ENCODE data around the gene MYO18A.

The MYO18A gene

DNA sequence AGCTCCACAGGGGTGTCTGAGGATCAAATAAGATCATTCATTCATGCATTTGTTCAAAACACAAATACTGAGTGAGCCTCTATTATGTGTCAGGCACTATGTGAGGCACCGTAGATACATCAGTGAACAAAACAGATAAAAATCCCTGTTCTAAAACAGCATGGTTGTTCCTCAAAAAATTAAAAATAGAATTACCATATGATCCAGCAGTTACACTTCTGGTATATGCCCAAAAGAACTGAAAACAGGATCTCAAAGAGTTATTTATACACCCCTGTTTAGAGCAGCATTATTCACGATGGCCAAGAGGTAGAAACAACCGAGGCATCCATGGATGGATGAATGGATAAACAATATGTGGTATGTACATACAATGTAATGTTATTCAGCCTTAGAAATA is 121.8 kb downstream of the MYO18A start:
- DNase-seq (ENCODE audit: low read depth in 2 of 2) = no peak

- no peak for DNase-seq (ENCODE audit: low read depth in 2 of 2)
Measured at GRCh38 chr17:29057361-29057760, 122.8 kb downstream of the MYO18A start.

DNA sequence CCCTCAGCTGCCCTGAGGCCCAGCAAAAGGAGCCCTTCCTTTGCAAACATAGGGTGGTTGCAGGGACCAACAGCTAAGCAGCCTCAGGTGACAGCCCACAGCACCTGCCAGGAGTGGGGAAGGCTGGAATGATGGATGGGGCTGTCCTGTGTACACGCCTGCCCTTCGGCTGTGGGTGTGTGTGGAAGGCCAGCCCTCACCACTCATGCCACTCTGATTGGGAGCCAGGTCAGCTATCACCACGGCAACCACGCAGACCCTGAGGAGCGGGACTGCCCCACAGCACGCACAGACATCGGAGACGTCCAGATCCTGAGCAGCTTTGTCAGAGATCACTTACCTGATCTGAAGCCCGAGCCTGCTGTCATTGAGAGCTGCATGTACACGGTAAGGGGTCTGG is 125.4 kb downstream of the MYO18A start:
- no peak for DNase-seq (ENCODE audit: low read depth in 2 of 2)

DNA sequence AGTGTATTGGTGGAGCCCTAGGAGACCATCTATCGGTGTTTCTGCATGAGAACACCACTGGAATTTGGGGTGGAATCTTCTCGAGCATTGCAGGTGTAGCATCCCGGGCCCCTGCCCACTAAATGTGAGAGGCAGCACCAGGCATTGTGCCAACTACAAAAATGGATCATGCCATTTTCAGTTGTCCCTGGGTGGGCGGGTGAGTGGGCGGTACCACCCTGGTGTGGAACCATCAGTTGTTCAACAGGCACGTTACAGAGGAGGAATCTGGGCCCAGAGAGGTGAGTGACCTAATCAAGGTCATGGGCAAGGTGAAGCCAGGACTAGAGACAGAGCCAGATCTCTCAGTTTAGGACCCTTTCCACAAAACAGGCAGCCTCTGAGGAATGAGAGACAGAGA is 128.5 kb downstream of the MYO18A start:
- DNase-seq (ENCODE audit: low read depth in 2 of 2) = no peak

DNA sequence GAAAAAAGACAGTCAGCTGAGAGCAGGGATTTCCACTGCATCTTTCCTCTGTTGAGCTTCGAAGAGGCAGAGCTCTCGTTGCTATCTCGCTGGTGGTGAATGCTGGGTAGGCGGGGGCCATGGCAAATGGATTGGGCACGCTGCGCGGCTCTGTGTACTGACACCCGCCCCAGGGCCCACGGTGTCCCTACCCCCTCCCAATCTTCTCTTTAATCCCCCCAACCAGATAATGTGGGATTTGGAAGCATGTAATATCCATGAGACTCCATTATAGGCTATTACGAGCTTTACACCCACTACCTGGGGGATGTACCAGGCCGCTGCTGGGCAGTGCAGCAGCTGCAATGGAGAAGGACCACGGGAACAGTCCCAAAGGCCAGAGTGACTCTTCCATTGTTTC is 129.0 kb downstream of the MYO18A start:
- no peak for DNase-seq (ENCODE audit: low read depth in 2 of 2)

DNA sequence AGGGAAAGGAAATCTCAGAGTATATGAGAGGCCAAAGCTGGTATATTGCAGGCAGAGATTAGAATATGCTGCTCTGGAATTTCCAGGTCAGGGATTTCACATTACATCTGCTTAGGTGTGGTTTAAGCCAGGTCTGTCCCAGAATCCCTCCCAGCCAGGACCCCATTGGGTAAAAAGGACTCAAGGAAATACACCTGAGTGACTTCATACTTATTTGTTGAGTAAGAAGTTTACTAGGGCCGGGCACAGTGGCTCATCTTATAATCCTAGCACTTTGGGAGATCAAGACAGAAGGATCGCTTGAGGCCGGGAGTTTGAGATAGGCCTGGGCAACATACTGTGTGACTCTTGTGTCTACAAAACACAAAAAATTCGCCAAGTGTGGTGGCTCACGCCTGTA is 130.0 kb downstream of the MYO18A start:
- DNase-seq (ENCODE audit: low read depth in 2 of 2) = no peak

DNA sequence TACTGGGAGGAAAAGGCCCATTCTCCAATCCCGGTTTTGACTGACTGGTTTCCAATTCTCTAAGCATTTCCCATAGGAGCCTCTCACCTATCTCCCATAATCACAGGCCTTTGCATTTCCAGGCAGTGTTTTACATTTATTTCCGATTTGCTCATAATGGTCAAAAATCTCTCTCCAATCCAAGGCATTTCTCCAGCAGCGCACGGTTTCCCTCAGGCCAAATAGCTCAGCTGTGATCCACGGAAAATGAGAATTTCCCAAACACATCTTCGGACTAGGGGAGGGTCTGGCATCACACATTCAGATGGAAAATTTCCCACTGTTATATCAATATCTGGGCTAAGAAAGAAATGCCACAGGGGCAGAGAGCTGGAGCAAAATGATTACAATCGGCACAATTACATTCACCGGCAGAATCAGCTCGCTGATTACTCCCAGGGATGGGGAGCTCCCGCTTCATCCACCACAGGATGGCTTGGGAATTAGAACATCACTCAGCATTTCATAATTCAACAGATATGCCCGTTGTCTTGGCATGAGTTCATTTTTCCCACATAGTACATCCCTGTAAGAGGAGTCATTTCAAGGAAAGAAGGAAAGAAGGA is 130.6 kb downstream of the MYO18A start:
- no peak for DNase-seq (ENCODE audit: low read depth in 2 of 2)

DNA sequence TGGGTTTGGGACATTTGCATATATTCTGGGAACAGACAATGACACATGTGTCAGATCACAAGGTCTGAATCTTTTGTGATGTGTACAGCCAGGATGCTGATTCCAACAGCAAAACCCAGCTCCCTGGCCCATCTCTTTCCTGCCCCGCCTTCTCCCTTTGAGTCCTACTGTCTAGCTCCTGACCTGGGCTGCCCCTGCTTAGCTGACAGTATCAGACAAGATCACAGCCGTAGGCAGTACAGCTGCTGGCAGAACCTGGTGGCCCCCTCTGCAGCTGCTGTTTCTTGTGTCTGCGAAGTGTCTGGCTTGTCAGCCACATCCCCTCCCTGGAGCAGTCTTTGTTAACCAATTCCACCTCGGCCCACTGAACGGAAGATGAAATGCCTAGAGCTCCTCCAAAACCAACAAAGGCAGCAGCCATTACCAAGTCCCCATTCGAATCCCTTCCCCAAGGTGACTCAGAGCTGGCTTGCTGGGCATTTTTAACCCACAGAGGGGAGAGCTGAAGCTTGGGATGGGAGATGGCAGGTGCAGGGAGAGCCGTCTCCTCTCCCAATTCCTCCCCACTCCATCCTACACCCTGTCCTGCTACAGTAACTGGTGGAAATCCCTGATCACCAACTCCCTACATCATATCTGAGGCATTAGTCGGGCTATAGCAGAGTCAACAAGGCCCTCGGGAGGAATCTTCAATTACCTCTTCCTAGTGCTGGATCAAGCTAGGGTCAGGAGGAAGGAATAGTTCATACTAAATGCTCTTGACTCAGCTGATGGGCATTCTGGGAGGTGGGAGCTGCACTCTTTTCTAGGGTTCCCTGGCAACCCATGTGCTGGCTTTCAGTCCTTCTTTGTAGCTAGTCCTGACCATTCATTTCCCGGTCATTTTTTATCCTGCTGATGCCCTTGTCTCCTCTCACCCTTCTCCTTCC is 131.5 kb downstream of the MYO18A start:
- no peak for DNase-seq (ENCODE audit: low read depth in 2 of 2)

DNA sequence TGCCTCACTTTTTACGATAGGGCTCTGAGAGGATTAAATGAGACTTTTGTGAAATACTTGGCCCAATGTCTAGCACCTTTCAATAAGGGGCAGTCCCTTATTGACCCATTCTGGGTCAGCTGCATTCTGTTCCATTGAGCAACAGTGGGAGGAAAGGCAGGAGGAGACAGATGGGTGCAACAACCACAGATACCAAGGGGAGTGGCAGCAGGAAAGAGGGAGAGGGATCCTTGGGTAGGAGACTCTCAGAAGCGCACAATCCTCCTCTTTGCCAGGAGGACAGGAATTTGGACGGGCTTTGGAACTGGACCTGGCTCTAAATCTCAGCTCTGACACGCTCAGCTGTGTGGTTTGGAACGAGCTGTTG is 133.7 kb downstream of the MYO18A start:
- DNase-seq (ENCODE audit: low read depth in 2 of 2) = no peak

DNA sequence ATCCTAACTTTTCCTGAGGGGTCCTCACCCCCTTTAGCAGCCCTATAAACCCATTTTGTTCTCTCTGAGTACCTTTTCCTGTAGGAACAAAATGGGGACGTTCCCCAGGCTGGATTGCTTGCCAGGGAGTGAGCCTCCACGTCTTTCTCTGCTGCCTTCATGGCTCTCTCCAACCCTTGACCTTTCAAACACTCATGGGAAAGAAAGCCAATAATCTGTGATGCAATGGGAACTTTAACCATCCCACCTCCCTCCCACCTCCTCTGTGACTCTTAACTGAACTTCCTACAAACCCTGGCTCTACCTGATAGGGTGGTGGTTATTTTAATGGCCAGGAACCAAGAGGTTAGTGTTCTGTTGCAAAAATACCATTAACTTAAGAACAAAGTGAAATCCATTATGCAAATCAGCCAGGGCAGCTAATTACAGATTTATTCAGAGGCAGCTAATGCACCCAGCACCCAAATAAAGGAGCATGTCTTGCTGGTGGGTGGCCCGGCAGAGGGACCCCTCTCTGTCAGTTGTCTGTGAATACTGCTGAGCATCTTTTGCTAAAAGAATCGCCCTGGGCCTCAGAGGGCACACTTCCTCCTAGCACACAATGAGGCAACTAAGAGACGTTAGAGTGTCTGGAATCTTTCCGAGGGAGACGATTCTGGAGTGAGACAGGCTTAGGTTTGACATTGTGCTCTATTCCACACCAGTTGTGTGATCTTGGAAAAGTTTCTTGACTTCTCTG is 134.3 kb downstream of the MYO18A start:
- no peak for DNase-seq (ENCODE audit: low read depth in 2 of 2)

DNA sequence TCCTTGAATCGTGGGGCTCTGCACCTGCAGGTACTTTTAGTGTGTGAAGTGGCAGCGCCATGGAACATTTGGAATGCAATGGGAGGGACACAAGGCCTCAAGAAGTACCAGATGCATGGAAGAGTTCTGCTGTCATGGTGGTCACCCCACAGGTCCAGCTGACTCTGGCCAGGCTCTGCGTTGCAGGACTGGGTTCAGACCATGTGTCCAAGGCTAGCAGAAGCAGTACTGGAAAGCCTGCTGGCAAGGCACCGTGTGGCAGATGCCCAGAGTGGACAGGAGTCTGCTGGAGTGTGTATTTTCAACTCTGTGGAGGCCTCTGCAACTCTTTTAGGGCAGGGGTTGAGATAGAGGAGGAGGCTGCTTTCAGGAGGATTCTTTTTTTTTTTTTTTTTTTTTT is 135.2 kb downstream of the MYO18A start:
- no peak for DNase-seq (ENCODE audit: low read depth in 2 of 2)

- no peak for DNase-seq (ENCODE audit: low read depth in 2 of 2)
Measured at GRCh38 chr17:29043539-29044145, 136.6 kb downstream of the MYO18A start.

DNA sequence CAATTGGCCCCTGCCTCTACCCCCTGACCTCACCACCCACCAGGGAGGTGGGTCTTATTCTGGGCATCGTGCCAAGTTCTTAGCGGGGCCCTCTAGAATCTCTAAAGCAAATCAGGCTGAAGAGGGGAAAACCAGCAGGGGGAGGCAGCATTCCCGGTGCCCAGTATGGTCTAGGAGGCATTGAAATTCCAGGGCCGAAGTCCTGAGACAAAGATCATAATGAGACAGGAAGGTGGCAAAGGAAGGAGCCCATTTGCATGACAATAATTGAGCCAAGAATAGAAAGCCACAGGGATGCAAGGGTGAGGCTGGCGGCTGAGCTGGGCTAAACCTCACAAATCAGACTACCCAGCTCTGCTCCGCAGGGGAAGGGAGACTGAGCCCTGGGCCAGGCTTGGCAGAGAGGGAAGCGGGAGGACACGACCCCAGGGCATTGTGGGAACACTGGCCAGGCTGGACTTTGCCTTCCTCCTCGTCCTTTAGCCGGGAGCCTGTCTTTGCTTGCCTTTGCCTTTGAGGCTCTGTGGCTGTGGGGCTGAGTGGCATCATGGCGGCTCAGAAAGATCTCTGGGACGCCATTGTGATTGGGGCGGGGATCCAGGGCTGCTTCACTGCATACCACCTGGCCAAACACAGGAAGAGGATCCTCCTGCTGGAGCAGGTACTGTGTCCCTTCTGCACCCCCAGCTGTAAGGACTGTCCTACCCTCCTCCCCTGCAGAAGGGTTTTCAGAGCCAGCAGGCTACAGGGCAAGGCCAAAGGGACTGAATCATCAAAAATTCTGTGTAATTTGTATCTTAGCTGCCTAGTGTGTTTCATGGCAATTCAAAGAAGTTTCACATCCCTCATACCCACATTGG is 137.3 kb downstream of the MYO18A start, which contains the start of gene PIPOX:
TSS of gene PIPOX (plus strand) at position 463 of the 860 bp plus-strand sequence. CDS start at position 548, 85 bp downstream.
- DNase-seq (ENCODE audit: low read depth in 2 of 2) = no peak

- no peak for DNase-seq (ENCODE audit: low read depth in 2 of 2)
Measured at GRCh38 chr17:29042026-29042678, 138.0 kb downstream of the MYO18A start.

- no peak for DNase-seq (ENCODE audit: low read depth in 2 of 2)
Measured at GRCh38 chr17:29041571-29041970, 138.6 kb downstream of the MYO18A start.

- no peak for DNase-seq (ENCODE audit: low read depth in 2 of 2)
Measured at GRCh38 chr17:29041091-29041490, 139.1 kb downstream of the MYO18A start.

GRCh38 chr17:29039764-29040598 is 140.2 kb downstream of the MYO18A start:
- DNase-seq (ENCODE audit: low read depth in 2 of 2) = no peak

DNA sequence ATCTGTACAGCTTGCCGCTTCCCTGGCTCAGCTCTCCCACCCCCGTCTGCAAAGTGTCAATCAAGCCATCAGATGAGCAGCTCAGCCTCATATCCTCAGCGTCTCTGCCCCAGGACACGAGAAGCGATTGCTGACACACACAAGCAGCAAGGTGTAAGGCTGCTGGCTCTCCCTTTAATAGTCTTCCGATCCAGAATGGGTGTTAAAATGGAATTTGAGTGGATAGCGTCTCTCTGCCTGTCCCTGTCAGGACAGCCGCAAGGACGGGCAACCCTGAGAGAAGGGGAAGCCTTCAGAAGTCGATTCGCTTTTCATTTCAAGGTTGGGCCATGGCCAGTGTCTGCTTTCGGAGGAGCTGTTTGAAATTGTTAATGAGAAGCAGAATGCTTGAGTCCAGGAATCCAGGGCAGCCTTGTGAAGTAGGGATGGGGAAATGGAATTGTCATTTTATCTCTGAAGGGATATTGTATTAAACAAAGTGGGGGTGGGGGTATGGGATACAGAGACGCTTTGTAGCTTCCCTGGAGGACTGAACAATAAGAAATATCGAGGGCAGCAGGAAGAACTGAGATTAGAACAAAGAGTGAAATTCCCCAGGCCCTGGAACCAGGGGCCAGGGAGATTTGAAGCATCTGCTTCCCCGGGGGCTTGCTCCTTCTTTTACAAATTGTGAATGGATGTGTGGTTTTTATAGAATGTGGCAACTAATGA is 142.0 kb downstream of the MYO18A start:
- DNase-seq (ENCODE audit: low read depth in 2 of 2) = no peak

DNA sequence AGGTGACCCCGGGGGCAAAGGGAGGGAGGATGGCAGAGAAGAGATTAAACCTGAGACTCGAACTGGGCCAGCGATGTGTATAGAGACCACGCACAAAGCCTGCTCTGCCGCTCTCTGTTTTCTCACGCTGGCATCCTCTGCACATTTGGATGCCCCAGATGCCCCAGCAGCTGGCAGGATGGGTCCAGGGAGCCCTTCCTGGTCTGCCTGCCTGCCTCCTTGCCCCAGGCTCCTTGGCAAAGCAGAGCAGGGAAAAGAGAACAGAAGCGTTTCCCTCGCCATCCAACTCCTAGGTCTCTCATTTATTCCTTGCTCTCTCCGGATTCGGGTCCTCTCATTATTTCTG is 142.5 kb downstream of the MYO18A start:
- no peak for DNase-seq (ENCODE audit: low read depth in 2 of 2)
